DMS153 treated with DMSO at 0.1 percent for 48 hours (cell line): ENCODE results near the gene MPPE1.
A peak's percentile ranks its signal among the peaks of the same experiment; 100 is the strongest.
"Not testable (repeated sequence)": the region's sequence is repeated elsewhere in the genome, so short reads cannot be mapped to it uniquely, and the experiment has no call there.

Experiments
- DNase-seq: peaks from one replicate; lab custom pipeline; 2025; ENCODE audit not compliant: unreplicated experiment; lab: John Stamatoyannopoulos, UW

Gene MPPE1

GRCh38 chr18:11908182-11909060 is at the start of gene MPPE1:
Gene MPPE1 (minus strand): TSS chr18:11908317. CDS start chr18:11897264, 11,053 bp downstream.
- DNase-seq, result peak; percentile 16

- DNase-seq, result no peak
Measured at GRCh38 chr18:11957636-11958035, 49.5 kb upstream of the MPPE1 start.

- DNase-seq, result no peak
Measured at GRCh38 chr18:11956371-11957308, 48.5 kb upstream of the MPPE1 start.

- DNase-seq, result no peak
Measured at GRCh38 chr18:11955239-11956029, 47.3 kb upstream of the MPPE1 start.

DNA sequence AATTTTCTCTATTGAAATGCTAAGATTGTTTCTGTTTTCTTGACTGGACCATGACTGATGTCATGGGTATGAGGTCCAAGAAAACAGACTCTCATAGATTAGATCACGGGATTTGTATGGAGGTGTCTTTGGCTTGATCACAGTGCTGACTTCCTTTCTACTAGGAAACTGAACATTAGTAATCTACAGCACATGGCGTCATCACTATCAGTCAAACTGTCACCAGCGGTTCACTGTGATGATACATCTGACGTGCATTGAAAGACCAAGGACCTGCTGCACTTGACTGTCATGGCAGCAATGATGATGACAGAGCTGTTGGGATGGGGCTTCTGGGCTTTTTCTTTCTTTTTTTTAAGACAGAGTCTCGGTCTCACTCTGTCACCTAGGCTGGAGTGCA is 45.0 kb upstream of the MPPE1 start:
- DNase-seq, result no peak

- no peak for DNase-seq
Measured at GRCh38 chr18:11951390-11951851, 43.3 kb upstream of the MPPE1 start.

GRCh38 chr18:11950824-11951223 is 42.7 kb upstream of the MPPE1 start:
- DNase-seq, result peak; percentile 3

GRCh38 chr18:11948852-11949523 is 40.9 kb upstream of the MPPE1 start:
- no peak for DNase-seq

GRCh38 chr18:11947214-11948191 is 39.4 kb upstream of the MPPE1 start:
- peak; percentile 8 for DNase-seq

DNA sequence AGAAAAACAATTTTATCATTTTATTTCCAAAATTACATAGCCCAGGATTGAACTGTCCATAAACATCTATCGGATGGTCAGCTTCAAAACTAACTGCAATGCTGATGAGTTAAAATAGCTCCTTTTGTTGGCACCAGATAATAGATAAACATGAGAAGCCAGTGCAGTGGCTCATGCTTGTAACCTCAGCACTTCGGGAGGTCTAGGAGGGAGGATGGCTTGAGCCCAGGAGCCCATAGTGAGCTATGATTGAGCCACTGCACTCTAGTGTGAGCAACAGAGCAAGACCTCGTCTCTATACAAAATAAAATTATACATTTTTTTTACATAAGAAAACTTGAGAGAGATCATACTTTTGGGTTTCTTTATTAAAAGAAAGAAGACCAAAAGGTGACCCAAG is 38.6 kb upstream of the MPPE1 start:
- DNase-seq, result no peak

GRCh38 chr18:11945834-11946659 is 37.9 kb upstream of the MPPE1 start:
- not testable (repeated sequence) for DNase-seq

- DNase-seq, result no peak
Measured at GRCh38 chr18:11944786-11945185, 36.7 kb upstream of the MPPE1 start.

DNA sequence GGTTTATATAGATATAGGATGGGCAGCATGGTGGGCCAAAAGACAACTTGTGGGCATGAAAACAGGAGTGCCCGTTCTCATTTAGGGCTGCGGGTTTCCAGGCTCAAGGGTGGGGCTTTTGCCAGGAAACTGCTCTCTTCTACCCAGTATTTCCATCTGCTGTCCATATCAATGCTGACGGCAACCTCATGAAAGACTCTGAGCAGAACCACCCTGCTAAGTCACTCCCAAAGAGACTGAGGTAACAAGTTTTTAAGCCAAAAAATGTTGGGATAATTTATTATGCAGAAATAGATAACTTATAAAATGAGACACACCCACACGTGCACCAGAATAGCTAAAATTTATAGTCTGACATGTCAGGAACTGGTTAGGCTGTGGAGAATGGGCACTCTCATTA is 36.1 kb upstream of the MPPE1 start:
- DNase-seq, result no peak

- no peak for DNase-seq
Measured at GRCh38 chr18:11943551-11943950, 35.4 kb upstream of the MPPE1 start.

DNA sequence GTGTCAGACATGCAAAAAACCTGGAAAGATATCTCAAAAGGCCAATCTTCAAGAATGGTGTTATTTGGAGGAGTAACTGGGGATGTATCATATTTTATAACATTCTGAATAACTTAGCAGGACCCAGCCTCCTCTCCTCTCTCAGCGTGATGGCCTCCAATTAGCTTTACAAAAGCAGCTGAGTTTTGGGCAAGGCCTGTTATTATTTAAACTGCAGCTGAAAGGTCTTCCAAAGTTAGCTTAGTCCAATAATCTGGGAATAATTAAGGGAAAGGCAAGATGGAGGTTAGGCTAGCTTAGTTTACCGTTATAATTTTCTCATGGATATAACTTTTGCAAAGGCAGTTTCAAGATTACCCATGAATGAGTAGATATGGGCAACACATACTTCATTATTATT is 32.8 kb upstream of the MPPE1 start:
- DNase-seq, result no peak

- DNase-seq, result peak; percentile 19
Measured at GRCh38 chr18:11937874-11938478, 29.9 kb upstream of the MPPE1 start.

GRCh38 chr18:11932393-11932792 is 24.3 kb upstream of the MPPE1 start:
- DNase-seq, result no peak

- DNase-seq, result no peak
Measured at GRCh38 chr18:11927497-11927896, 19.4 kb upstream of the MPPE1 start.
